GM12878 (cell line): Measurements from ENCODE around the gene DSG1. TPM values are rescaled to one million over a fixed set of nuclear protein-coding genes. Genes with fewer than 3 reads are reported as not detected.
"Not testable (repeated sequence)": the region's sequence is repeated elsewhere in the genome, so short reads cannot be mapped to it uniquely, and the experiment has no call there.

ENCODE experiments used
- ATAC-seq: fragments of 200-7000 bp; cut with Tn5 transposase; 3 replicates; pipeline ENCODE4 v1.9.1; 2020; ENCODE audit warnings: mild to moderate bottlenecking, moderate library complexity
- BruUV-seq: library from RNA; stranded (reverse); fragments of 400-500 nt; replicated peaks from 2 replicates; lab custom pipeline; 2021; lab: Mats Ljungman, UMichigan
- CTCF ChIA-PET: fragments of 300-600 bp; sonication (Branson Sonifier 250); formaldehyde crosslinking; extraction: SDS; loops from one replicate; lab custom pipeline; 2021; ENCODE audit warnings: inconsistent platforms; lab: Yijun Ruan, JAX
- POLR2A ChIA-PET: fragments of 350-600 bp; formaldehyde crosslinking; extraction: SDS; loops from one replicate; lab custom pipeline; 2021; ENCODE audit warnings: inconsistent platforms; lab: Charles Lee
- RAD21 ChIA-PET: fragments of 300-600 bp; sonication (Branson Sonifier 250); formaldehyde crosslinking; loops from one replicate; lab custom pipeline; 2023; ENCODE audit warnings: antibody characterized with exemption; ENCODE audit not compliant: unreplicated experiment; lab: Charles Lee
- SMC1A ChIA-PET: fragments of 300-600 bp; sonication (Branson Sonifier 250); formaldehyde crosslinking; loops from one replicate; lab custom pipeline; 2023; ENCODE audit not compliant: unreplicated experiment, uncharacterized antibody; lab: Charles Lee
- DNase-seq: peaks from one replicate; pipeline ENCODE4 v3.0.0-alpha.2; 2011; ENCODE audit warnings: low read depth, low spot score
- FAIRE-seq: peaks from 3 replicates; lab custom pipeline; 2011; peaks lifted over from hg19 to GRCh38; lab: Jason Lieb, UNC
- H2AFZ ChIP-seq: 2 replicates; pipeline ENCODE4 v1.6.0; 2011; ENCODE audit warnings: low read depth, low read length, control low read depth; ENCODE audit not compliant: control insufficient read depth
- H3K27ac ChIP-seq: 2 replicates; pipeline ENCODE4 v1.5.1; 2011; ENCODE audit warnings: control low read depth; ENCODE audit not compliant: control insufficient read depth, insufficient read depth
- H3K27me3 ChIP-seq, 2 experiments: replicated peaks in 1 of 2; 2 replicates each; pipeline versions ENCODE4 v1.6.0 to v1.6.1; 2011; ENCODE audit warnings: low read length in 1 of 2; ENCODE audit not compliant: control insufficient read depth in 2 of 2, insufficient read depth in 2 of 2
- H3K36me3 ChIP-seq, 2 experiments: 2 replicates each; pipeline ENCODE4 v1.5.1; 2011; ENCODE audit warnings: low read length in 1 of 2; ENCODE audit not compliant: control insufficient read depth in 2 of 2, insufficient read depth in 2 of 2
- H3K4me1 ChIP-seq: 2 replicates; pipeline ENCODE4 v1.6.1; 2011; ENCODE audit warnings: mild to moderate bottlenecking, low read length, moderate library complexity, mixed read lengths; ENCODE audit not compliant: control insufficient read depth, insufficient read depth
- H3K4me2 ChIP-seq: 2 replicates; pipeline ENCODE4 v1.6.0; 2011; ENCODE audit warnings: control low read depth; ENCODE audit not compliant: control insufficient read depth, insufficient read depth
- H3K4me3 ChIP-seq: fragments of 200-600 bp; sonication (generic); 2 replicates; pipeline ENCODE4 v1.5.1; 2016
- H3K79me2 ChIP-seq: 2 replicates; pipeline ENCODE4 v1.6.0; 2011; ENCODE audit warnings: low read length; ENCODE audit not compliant: control insufficient read depth, insufficient read depth
- H3K9ac ChIP-seq: 2 replicates; pipeline ENCODE4 v1.8.0; 2011; ENCODE audit warnings: low read length, control low read depth, mixed read lengths; ENCODE audit not compliant: control insufficient read depth, insufficient read depth
- H3K9me3 ChIP-seq: replicated peaks from 3 replicates; pipeline ENCODE4 v1.5.1; 2011; ENCODE audit warnings: mild to moderate bottlenecking, low read length; ENCODE audit not compliant: control insufficient read depth, insufficient read depth
- H4K20me1 ChIP-seq: 2 replicates; pipeline ENCODE4 v1.6.0; 2011; ENCODE audit not compliant: control insufficient read depth, insufficient read depth
- BRCA1 ChIP-seq: IDR thresholded peaks from 2 replicates; pipeline ENCODE4 v1.6.1; 2011; ENCODE audit warnings: low read depth, low read length, improper control_type of control experiment
- HCFC1 ChIP-seq: fragments of 150-350 bp; IDR thresholded peaks from 2 replicates; pipeline ENCODE4 v1.6.1; 2014; ENCODE audit warnings: low read length
- ZZZ3 ChIP-seq: IDR thresholded peaks from 2 replicates; pipeline ENCODE4 v1.6.1; 2011; ENCODE audit warnings: low read depth; ENCODE audit not compliant: control insufficient read depth, insufficient read length
- WGBS: methylation state at CpG from one replicate; pipeline ENCODE4 v1.1.6; 2016; ENCODE audit warnings: low lambda C conversion rate; ENCODE audit not compliant: insufficient replicate concordance, insufficient coverage; ENCODE audit errors: missing lambda C conversion rate; 5-methylcytosine and 5-hydroxymethylcytosine counted together
- in situ Hi-C: fragments of 300-500 bp; cut with MboI; formaldehyde crosslinking; loops from 9 replicates; pipeline ENCODE4 v1.14.3; 2018; ENCODE audit warnings: mixed read lengths
- intact Hi-C: fragments of 100-400 bp; cut with micrococcal nuclease; formaldehyde crosslinking; loops from one replicate; pipeline ENCODE4 v1.14.2; 2022; ENCODE audit not compliant: unreplicated experiment
- polyA plus RNA-seq, 11 experiments: library from polyadenylated mRNA; depleted of rRNA in 4 of 11; unstranded in 6 of 11; stranded (reverse) in 5 of 11; fragments of >200 nt; fragmentation: Nextera tagmentation in 4 of 11; fragmentation: Illumina TruSeq in 1 of 11; extraction: Ambion mirVana in 4 of 11; extraction: Trizol in 1 of 11; gene quantifications; 1 replicate in 1 of 11; 2 replicates in 10 of 11; pipeline versions ENCODE4 v1.2.1 to v1.2.3, GENCODE V29; 2011 to 2016; ENCODE audit warnings: inconsistent platforms in 2 of 11, missing spikeins in 2 of 11, low read depth in 1 of 11
- total RNA-seq, 4 experiments: library from RNA; depleted of rRNA in 3 of 4; stranded (reverse); fragments of >200 nt in 3 of 4; fragmentation: Illumina TruSeq in 1 of 4; extraction: Trizol in 1 of 4; gene quantifications; 2 replicates each; pipeline versions ENCODE4 v1.2.1 to v1.2.3, GENCODE V29; 2013 to 2021
- TF ChIP-seq, protein P1 (sequence below): fragments of 450-650 bp; IDR thresholded peaks from 2 replicates; pipeline ENCODE4 v1.6.1; 2016; ENCODE audit warnings: mild to moderate bottlenecking, moderate library complexity, borderline replicate concordance
- TF ChIP-seq, protein P2 (sequence below): fragments of 450-650 bp; IDR thresholded peaks from 2 replicates; pipeline ENCODE4 v1.6.1; 2018; ENCODE audit warnings: borderline replicate concordance, mild to moderate bottlenecking; ENCODE audit not compliant: partially characterized antibody

The DSG1 gene
- total and polyA plus RNA-seq, 10 of the 15 experiments (the other 5 are each of a cell fraction or from before 2014, with no cell fraction given) = 0.10 to 5.0 (median 2.6) TPM

DNA sequence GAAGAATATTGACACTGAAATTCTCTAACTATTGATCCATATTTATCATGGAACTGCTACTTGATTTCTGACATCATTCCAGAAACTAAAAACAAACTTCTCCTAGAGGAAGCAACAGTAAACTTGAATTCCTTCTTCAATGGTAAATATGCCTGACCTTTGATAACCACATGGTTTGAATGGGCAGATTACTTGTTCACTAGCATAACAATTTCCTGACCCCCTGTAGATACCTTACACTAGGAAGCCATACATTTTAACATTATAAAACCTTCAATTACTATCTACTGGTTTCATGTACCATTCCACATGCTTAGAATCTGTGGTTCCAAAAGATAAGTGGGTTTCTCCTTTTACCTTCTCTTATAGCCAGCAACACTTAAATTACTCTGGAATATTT, 36.5 kb upstream of the DSG1 start (continued):
- TF ChIP-seq, protein P1, sequence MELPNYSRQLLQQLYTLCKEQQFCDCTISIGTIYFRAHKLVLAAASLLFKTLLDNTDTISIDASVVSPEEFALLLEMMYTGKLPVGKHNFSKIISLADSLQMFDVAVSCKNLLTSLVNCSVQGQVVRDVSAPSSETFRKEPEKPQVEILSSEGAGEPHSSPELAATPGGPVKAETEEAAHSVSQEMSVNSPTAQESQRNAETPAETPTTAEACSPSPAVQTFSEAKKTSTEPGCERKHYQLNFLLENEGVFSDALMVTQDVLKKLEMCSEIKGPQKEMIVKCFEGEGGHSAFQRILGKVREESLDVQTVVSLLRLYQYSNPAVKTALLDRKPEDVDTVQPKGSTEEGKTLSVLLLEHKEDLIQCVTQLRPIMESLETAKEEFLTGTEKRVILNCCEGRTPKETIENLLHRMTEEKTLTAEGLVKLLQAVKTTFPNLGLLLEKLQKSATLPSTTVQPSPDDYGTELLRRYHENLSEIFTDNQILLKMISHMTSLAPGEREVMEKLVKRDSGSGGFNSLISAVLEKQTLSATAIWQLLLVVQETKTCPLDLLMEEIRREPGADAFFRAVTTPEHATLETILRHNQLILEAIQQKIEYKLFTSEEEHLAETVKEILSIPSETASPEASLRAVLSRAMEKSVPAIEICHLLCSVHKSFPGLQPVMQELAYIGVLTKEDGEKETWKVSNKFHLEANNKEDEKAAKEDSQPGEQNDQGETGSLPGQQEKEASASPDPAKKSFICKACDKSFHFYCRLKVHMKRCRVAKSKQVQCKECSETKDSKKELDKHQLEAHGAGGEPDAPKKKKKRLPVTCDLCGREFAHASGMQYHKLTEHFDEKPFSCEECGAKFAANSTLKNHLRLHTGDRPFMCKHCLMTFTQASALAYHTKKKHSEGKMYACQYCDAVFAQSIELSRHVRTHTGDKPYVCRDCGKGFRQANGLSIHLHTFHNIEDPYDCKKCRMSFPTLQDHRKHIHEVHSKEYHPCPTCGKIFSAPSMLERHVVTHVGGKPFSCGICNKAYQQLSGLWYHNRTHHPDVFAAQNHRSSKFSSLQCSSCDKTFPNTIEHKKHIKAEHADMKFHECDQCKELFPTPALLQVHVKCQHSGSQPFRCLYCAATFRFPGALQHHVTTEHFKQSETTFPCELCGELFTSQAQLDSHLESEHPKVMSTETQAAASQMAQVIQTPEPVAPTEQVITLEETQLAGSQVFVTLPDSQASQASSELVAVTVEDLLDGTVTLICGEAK = no peak
- TF ChIP-seq, protein P2, sequence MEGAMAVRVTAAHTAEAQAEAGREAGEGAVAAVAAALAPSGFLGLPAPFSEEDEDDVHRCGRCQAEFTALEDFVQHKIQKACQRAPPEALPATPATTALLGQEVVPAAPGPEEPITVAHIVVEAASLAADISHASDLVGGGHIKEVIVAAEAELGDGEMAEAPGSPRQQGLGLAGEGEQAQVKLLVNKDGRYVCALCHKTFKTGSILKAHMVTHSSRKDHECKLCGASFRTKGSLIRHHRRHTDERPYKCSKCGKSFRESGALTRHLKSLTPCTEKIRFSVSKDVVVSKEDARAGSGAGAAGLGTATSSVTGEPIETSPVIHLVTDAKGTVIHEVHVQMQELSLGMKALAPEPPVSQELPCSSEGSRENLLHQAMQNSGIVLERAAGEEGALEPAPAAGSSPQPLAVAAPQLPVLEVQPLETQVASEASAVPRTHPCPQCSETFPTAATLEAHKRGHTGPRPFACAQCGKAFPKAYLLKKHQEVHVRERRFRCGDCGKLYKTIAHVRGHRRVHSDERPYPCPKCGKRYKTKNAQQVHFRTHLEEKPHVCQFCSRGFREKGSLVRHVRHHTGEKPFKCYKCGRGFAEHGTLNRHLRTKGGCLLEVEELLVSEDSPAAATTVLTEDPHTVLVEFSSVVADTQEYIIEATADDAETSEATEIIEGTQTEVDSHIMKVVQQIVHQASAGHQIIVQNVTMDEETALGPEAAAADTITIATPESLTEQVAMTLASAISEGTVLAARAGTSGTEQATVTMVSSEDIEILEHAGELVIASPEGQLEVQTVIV = no peak
- TF ChIP-seq HCFC1 (no peak), ZZZ3 (no peak), BRCA1 (no peak)

DNA sequence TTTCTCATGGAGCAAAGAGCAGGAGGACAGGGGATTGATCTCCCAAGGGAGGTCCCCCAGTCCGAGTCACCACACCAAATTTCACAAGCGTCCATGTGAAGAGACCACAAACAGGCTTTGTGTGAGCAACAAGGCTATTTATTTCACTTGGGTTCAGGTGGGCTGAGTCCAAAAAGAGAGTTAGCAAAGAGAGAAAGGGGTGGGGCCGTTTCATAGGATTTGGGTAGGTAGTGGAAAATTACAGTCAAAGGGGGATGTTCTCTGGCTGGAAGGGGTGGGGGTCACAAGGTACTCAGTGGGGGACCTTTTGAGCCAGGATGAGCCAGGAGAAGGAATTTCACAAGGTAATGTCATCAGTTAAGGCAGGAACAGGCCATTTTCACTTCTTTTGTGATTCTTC, 28.5 kb upstream of the DSG1 start:
- H2AFZ ChIP-seq, H3K4me2 ChIP-seq, H3K36me3 ChIP-seq, RAD21 ChIA-PET, FAIRE-seq, DNase-seq, H3K9ac ChIP-seq, H4K20me1 ChIP-seq, ATAC-seq, H3K4me3 ChIP-seq, H3K9me3 ChIP-seq, CTCF ChIA-PET, H3K27me3 ChIP-seq, in situ Hi-C loops, H3K4me1 ChIP-seq, POLR2A ChIA-PET, H3K27ac ChIP-seq, H3K79me2 ChIP-seq, intact Hi-C loops, BruUV-seq: not testable (repeated sequence)
- WGBS = 7% methylated on average over 3 of the region's 3 CpGs
- SMC1A ChIA-PET = interaction anchor here (0.9 kb wide), 1 partner anchor 185 kb away, joined by 4 read pairs; no protein-coding TSS in a partner anchor
